GM18870 (cell line): ENCODE results near the gene HNRNPH3.
"Not testable (repeated sequence)": the region's sequence is repeated elsewhere in the genome, so short reads cannot be mapped to it uniquely, and the experiment has no call there.

ENCODE experiments used
- ATAC-seq: cut with Tn5 transposase; IDR thresholded peaks from one replicate; pipeline ENCODE4 v1.9.1; 2021; ENCODE audit warnings: moderate library complexity; ENCODE audit not compliant: unreplicated experiment

The HNRNPH3 gene

GRCh38 chr10:68331455-68332258 lies at the start of gene HNRNPH3:
TSS of gene HNRNPH3 (plus strand) at chr10:68332064. CDS start at chr10:68337222, 5,158 bp downstream.
- ATAC-seq = peak; percentile 84

DNA sequence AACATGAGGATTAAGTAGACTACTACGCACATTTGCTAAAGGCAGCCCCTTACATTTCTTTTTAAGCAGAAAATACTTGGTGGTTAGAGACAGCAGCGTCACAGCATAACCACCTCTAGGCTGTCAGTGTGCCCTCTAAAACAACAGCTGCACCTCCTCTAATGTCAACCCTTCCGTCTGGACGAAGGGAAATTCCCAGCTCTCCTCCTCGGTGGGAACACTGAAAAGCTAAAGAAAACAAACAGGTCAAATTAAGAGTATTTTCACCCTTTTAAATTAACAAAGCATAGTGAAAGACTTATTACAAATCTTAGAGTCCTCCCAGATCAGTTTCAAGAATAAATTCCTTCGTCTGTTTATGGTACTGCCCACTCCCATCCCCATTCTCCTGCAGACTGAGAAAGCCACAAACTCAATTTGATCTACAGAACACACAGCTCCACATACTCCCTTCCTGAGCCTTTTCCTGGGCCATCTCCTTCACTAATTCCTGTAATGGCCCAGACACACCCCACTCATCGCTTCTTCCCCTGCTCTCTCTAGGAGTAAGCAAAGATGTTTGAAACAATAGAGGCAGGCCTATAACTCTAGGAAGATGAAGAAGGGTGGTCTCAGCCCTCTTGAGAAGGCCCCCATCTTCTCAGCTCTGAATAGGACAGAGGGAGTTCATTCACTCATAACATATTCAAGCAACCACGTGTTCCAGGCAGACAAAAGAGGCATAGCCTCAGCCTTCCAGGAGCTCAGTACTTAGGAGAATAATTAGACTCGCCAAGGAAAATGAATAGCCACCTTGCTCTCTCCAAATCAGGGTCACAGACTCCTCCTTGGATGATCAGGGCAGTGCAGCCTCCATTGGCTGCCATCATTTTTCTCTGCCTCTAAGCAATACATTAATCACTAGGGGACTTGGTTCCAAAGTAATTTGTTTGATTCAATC lies 47.5 kb upstream of the HNRNPH3 start:
- ATAC-seq = no peak

DNA sequence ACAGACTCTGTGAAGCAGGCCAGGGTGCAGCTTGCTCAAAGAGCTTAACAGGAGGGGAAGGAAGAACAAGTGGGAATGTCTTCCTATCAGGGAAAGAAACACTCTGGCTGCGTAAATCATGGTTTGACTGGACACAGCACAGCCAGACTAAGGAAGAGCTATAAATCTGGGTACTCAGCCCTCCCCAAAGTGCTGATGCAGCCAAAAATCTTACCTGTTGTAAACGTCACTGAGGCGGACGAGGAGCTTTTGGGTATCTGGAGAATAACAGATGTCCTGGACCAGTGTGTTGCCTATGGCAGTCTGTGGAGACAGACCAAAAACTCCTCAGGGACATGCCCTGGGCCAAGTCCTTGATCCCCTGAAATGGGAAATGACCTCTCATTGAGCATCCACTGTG lies 43.1 kb upstream of the HNRNPH3 start:
- no peak for ATAC-seq

- no peak for ATAC-seq
These were observed 41.1 kb upstream of the HNRNPH3 start for GRCh38 chr10:68290736-68291135.

DNA sequence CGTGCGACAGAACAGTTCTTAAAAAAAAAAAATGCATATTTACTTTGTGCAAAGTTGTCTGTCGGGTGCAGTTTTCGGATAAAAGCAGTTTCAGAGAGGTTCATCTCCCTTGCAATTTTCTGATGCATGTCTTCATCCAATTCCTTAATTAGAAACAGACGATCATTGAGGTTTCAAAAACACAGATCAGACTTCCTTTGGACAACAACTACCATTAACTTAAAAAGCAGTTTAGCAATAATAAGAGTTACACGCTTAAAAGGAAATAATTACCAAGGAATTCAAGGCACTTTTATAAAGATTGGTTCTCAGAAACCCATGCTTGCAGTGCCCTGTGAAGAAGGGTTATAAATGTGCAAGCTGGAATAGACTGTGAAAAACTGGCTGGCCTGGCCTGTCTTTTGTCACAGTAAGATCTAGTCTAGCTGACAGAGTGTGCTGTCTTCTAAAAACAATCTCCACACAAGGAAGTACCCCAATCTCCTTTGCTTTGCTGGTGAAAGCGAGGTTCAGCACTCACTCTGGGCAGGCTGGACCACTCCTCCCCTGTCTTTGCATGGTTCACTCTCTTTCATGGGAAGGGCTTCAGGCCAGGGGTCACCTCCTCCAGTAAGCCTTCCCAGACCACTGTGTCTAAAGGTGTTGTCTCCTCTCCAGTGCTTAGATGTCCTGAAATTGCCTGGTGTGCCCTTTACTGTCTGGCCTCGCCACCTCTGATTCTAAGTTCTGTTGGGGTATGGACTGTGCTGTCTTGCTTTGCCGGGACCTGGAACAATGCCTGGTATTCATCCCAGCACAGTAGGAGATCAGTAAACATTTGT lies 34.8 kb upstream of the HNRNPH3 start:
- ATAC-seq = no peak

DNA sequence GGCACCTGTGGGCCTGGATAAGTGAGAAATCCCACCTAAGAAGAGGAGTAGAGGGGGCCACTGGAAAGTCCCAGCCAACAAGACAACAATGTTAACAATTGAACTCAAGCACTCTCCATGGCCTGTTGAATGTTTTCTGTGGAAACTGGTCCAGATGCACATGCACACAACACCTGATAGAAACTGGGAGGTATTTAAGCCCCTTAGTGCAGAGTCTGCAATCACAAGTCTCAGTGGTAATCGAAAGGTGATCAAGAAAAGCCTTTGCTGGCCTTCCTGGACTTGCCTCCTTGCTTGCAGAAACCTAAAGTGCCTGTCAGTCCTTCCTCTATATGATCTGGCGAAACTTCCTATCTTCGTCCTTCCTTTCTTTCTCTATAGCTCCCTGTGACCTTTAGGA lies 30.6 kb upstream of the HNRNPH3 start:
- ATAC-seq = no peak

DNA sequence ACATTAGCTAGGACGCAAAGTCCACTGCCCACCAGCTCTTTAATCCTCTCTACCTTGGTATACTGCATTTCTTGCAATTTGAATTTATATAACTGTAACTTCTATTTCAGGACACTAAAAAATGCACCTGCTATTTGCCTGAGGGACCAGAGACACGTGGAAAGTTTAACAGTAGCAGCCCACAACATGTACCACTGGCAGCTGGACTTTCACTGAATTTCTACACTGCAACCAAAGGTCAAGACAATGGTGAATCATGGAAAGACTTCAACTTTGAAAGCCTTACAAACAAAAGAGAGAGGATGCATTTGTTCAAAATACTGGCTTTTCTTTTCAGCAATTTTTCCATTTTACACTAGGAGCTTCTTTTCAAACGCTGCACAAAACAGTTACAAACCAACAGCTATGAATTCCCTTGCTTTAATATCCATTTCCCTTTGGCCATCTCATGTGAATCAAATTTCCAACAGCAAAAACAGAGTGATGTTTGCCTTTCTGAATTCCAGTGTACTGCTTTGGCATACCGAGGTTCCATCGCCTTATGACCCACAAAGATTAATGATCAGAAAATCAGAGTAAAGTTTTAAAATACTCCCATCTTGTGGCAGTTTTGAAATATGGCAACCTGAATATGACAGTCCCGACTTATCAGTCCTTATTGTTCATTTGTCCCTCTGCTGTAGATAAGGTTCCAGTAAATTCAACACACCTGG lies 29.9 kb upstream of the HNRNPH3 start:
- peak; percentile 58 for ATAC-seq

DNA sequence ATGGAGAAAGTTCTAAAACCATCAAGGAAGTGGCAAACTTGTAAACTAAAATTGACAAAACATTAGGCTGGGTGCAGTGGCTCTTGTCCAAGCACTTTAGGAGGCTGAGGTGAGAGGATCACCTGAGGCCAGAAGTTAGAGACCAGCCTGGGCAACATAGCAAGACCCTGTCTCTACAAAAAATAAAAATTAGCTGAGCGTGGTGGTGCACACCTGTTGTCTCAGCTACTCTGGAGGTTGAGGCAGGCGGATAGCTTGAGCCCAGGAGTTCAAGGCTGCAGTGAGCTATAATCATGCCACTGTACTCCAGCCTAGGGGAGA lies 29.4 kb upstream of the HNRNPH3 start:
- ATAC-seq = no peak

DNA sequence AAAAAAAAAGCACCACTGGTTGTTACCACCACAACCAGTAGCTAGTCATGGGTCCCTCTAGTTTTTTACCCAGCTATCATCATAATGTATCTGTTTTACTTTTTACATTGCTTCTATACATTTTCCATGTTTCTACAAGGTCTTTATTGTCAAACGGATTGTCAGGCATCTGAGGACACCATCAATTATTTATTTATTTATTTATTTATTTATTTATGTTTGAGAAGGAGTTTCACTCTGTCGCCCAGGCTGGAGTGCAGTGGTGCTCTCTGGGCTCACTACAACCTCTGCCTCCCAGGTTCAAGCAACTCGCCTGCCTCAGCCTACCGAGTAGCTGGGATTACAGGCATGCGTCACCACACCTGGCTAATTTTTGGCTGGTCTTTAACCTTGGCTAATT lies 29.0 kb upstream of the HNRNPH3 start:
- no peak for ATAC-seq

GRCh38 chr10:68303849-68304412 lies 27.9 kb upstream of the HNRNPH3 start:
- ATAC-seq = no peak

GRCh38 chr10:68305854-68306253 lies 26.0 kb upstream of the HNRNPH3 start:
- no peak for ATAC-seq

DNA sequence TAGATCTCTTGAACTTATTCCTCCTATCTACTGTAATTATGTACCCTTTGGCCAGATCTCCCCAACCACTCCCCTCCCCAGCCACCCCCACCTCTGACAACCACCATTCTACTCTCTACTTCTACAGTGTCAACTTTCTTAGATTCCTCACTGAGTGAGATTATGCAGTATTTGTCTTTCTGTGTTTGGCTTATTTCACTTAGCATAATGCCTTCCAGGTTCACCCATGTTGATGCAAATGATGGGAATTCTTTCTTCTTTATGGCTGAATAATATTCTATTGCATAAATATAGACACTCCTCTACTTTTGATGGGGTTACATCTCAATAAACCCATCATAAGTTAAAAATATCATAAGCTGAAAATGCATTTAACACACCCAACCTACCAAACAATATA lies 21.3 kb upstream of the HNRNPH3 start:
- ATAC-seq = no peak

DNA sequence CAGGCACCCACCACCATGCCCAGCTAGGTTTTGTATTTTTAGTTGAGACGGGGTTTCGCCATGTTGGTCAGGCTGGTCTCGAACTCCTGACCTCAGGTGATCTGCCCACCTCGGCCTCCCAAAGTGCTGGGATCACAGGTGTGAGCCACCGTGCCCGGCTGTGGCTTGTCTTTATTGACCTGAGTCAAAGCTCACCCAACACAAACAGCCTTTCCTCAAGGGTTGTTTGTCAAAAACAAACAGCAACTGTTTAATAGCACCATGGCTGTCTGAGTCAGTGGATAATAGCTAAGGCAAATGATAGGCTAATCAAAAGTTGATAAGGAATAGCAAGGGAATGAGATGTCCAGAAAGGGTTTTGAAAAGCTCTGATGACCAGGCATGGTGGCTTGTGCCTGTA lies 16.9 kb upstream of the HNRNPH3 start:
- ATAC-seq = not testable (repeated sequence)

- no peak for ATAC-seq
These were observed 16.3 kb upstream of the HNRNPH3 start for GRCh38 chr10:68315582-68315981.

- no peak for ATAC-seq
These were observed 13.4 kb upstream of the HNRNPH3 start for GRCh38 chr10:68318331-68319059.

GRCh38 chr10:68324396-68324795 lies 7.5 kb upstream of the HNRNPH3 start:
- not testable (repeated sequence) for ATAC-seq

DNA sequence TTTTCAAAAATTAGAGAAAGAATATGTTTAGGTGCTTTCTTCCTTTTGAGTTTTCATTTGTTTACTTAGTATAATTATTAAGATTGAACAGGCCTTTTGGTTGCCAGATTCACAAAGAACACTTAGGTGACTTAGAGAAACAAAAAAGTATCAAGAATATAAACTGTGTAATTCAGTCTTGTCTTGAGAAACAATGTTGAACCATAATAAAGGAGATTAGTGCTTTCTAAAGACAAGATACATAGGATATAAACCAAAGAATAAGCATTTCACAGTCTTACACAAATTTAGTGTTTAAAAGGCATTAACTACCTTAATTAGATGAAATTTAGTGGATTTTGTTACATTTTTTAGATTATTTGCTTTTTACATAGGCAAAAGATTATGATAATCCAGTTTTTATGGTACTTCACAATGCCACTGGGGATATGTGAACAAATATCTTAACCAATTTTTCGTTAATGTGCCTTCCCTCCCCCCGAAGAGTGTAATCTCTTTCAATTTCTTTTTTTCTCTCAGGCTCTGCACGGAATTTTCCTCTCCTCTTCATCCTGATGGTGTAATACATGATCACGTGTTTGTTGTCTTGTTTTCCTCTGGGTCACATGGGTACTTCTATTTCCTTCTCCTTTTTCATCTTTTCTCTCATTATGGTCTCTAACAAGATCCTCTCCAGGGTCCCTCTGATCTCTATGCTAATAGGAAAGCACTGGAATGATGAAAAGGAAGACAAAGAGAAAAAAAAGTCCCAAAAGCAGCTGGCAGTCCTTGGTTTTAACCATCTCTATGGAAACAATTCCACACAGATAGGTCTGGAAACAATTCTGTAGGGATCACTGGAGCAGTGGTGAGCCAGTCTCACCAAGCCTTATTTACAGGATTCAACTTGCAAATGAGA lies 3.7 kb upstream of the HNRNPH3 start:
- no peak for ATAC-seq

DNA sequence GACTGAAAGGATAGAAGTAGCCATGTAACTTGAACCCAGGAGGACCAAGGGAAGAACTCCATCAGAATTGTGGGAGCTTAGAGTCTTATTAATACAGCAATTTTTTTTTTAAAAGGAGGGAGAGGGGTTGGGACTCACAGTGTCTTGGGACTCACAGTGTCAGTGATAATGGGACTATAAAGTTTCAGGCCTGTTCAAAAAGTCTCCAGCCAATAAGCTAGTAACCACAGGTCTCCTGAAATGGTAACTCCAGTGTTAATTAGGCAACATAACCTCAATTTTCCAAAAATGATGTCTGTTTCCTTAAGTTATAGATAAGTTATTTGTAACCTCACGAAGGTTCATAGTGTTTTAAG lies 2.4 kb upstream of the HNRNPH3 start:
- no peak for ATAC-seq
